ENCODE results near the gene SCP2. TPM values are rescaled to one million over a fixed set of nuclear protein-coding genes. Genes with fewer than 3 reads are reported as not detected.
A peak's percentile ranks its signal among the peaks of the same experiment; 100 is the strongest.

SCP2 gene
- total and polyA plus RNA-seq, 9 donors = 58.4 to 161 (median 105) TPM

- 44 to 87% (median 50%) methylated on average over 5 of the region's 5 CpGs for WGBS, 3 donors
- TF ChIP-seq POLR2A (IDR thresholded peaks at IDR 0.05) (no peak), EP300 (IDR thresholded peaks at IDR 0.05) (no peak), CTCF (IDR thresholded peaks at IDR 0.05) (no peak)
- no peak overlapping the region for H3K4me3 ChIP-seq
- no peak overlapping the region for H3K27ac ChIP-seq
- H3K27me3 ChIP-seq = no peaks in the 10 kb centered on the region
- intact Hi-C loops (cut with DNase I) = no loop called here
- H3K9me3 ChIP-seq = no peaks in the 10 kb centered on the region
- peaks cover 4% of the 10 kb centered on the region for H3K4me1 ChIP-seq (ENCODE audit: insufficient read depth)
- no peak for DNase-seq
- H3K36me3 ChIP-seq = no peaks in the 10 kb centered on the region
Observed at GRCh38 chr1:53020588-53020987, 93.5 kb downstream of the SCP2 start.

GRCh38 chr1:53022179-53022578, 95.1 kb downstream of the SCP2 start:
- WGBS, 3 donors = 95 to 100% (median 97%) methylated on average over 1 of the region's 1 CpG
- H3K27me3 ChIP-seq = no peaks in the 10 kb centered on the region
- intact Hi-C loops (cut with DNase I) = no loop called here

GRCh38 chr1:53023546-53023945, 96.5 kb downstream of the SCP2 start:
- intact Hi-C loops (cut with DNase I) = no loop called here
- H3K4me3 ChIP-seq = no peak overlapping the region
- peaks cover 8% of the 10 kb centered on the region for H3K4me1 ChIP-seq (ENCODE audit: insufficient read depth)
- DNase-seq = no peak
- peak overlapping the region in 1 of 2 donors; percentile 71 for H3K27ac ChIP-seq
- TF ChIP-seq CTCF (IDR thresholded peaks at IDR 0.05) (no peak), EP300 (IDR thresholded peaks at IDR 0.05) (no peak), POLR2A (IDR thresholded peaks at IDR 0.05) (no peak)
- no peaks in the 10 kb centered on the region for H3K27me3 ChIP-seq
- 80 to 86% (median 85%) methylated on average over 3 of the region's 3 CpGs for WGBS, 3 donors
- no peaks in the 10 kb centered on the region for H3K36me3 ChIP-seq
- no peaks in the 10 kb centered on the region for H3K9me3 ChIP-seq

More at GRCh38 chr1:53022179-53022578, 95.1 kb downstream of the SCP2 start:
- no peaks in the 10 kb centered on the region for H3K36me3 ChIP-seq
- no peak for TF ChIP-seq POLR2A (IDR thresholded peaks at IDR 0.05)
- no peak for TF ChIP-seq EP300 (IDR thresholded peaks at IDR 0.05)
- no peak for TF ChIP-seq CTCF (IDR thresholded peaks at IDR 0.05)
- no peaks in the 10 kb centered on the region for H3K9me3 ChIP-seq
- H3K27ac ChIP-seq = no peak overlapping the region
- no peak for DNase-seq
- no peak overlapping the region for H3K4me3 ChIP-seq
- H3K4me1 ChIP-seq (ENCODE audit: insufficient read depth) = peaks cover 8% of the 10 kb centered on the region

- H3K4me3 ChIP-seq = no peak overlapping the region
- H3K4me1 ChIP-seq (ENCODE audit: insufficient read depth) = peaks cover 8% of the 10 kb centered on the region
- H3K9me3 ChIP-seq = no peaks in the 10 kb centered on the region
- no peaks in the 10 kb centered on the region for H3K36me3 ChIP-seq
- intact Hi-C loops (cut with DNase I) = no loop called here
- no peak for TF ChIP-seq POLR2A (IDR thresholded peaks at IDR 0.05)
- TF ChIP-seq EP300 (IDR thresholded peaks at IDR 0.05) = no peak
- no peak for TF ChIP-seq CTCF (IDR thresholded peaks at IDR 0.05)
- no peak for DNase-seq
- H3K27me3 ChIP-seq = no peaks in the 10 kb centered on the region
- peak overlapping the region in 1 of 2 donors; percentile 71 for H3K27ac ChIP-seq
Observed at GRCh38 chr1:53024117-53024516, 97.0 kb downstream of the SCP2 start.
